ENCODE data around the gene ZNF217.
"Not testable (repeated sequence)": the region's sequence is repeated elsewhere in the genome, so short reads cannot be mapped to it uniquely, and the experiment has no call there.

The ZNF217 gene

DNA sequence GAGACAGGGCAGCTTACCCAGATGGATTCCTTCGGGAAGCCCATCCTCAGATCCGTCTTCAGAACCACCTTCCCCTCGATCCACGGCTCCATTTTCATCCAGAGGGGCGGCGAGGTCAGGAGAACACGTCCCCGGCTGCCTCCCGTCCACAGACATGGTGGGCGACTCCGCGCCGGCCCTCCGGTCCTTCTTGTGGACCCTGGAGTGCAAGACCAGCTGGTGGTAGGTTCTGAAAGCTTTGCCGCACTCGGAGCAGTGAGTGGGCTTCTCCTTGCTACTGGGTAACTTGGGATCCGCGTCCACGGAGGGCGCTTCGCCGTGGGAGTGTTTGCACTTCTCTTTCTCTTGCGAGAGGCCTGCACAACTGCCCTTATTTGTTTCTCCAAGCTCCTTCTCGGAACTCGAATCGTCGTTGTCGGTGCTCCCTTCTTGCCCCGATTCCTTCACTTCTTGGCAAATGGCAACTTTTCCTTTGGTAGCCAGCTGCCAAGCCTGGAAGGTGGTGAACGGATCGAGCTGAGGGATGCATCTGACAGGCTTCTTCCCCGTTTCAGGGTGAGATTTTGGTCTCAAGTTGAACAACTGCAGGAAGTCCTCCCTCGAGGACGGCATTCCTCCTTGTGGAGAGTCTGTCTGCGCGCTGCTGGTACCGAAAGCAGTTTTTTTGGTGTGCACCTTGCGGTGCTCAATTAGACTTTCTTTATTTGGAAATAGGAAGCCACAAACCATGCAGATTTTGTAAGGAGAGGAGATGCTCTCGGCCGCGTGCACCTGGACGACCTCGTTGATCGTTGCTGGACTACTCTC, 12.0 kb downstream of the ZNF217 start:
- DNase-seq, result no peak

DNA sequence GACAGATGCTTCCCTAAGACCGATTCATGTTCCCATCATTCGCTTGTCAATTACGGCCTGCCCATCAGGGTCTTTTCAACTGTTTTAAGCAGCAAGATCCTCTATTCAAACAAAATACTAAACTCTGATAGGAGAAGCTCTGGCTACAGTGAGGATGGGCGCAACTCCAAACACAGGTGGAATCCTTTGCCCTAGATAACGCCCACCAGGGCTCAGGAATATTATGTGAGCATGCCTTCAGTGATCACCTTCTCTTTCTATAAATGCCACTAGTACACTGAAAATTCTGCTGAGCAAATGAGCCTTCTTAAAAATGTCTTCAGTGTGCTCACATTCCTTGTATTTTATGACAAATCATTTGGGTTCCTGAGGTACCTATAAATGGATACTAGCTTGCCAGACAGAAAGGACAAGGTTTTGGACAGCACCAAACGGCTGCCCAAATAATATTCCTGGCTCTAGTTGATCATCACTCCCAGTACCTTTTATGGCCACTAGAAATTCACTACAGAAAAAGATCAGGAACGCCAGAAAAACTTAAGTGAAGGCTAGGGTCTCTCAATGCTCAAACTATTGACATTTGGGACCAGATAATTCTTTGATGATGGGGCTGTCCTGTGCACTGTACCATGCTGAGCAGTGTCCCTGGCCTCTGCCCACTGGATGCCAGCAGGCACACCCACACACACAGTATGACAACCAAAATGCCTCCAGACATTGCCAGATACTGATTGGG, 13.1 kb downstream of the ZNF217 start:
- DNase-seq, result no peak

DNA sequence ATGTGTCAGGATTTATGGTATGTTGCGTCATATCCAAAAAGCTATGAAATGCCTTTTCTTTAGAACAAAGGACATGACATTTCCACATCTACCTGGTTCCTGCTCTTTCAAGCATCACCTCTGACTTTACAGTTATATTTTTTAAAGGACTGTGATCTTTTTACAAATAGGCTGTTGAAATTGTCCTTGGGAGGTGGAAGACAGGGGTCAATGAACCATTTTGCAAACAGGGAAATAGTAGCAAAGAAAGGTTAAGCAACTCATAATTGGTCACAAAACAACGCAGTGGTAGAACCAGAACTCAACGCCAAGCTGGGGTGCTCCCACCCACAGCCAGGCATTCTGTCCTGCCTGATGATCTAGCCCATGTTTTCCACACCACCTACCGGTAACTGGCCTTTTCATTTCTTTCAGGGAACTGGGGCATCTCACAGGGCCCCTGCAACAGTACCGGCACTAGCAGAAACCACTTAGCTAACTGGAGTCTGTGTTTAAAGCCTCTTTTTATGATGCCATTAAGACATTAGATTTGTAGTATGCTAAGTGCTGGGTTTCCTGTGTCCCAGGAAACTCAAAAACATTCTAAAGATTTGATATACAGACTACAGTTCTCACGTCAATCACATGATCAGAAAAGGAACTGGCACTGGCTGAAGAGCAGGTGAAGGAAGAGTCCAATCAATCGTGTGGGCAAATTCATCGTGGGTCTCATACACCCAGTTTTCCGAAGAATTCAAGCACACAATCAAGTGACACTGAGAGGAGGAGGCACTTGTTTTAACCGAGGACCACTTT, 13.9 kb downstream of the ZNF217 start:
- DNase-seq, result no peak

DNA sequence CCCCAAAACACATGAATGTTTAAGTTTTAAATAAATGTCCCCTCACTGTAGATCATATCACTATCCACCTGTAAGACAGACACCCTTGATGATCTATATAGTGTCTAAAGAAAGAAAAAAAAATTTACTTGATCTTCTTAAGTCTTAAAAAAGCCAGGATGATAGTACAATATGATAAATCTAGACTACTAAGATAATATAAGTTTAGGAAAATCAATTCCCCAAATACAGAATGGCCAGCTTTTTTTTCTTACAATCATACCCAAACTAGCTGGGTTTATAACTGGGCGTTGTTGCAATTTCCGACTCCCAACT, 14.4 kb downstream of the ZNF217 start:
- no peak for DNase-seq

DNA sequence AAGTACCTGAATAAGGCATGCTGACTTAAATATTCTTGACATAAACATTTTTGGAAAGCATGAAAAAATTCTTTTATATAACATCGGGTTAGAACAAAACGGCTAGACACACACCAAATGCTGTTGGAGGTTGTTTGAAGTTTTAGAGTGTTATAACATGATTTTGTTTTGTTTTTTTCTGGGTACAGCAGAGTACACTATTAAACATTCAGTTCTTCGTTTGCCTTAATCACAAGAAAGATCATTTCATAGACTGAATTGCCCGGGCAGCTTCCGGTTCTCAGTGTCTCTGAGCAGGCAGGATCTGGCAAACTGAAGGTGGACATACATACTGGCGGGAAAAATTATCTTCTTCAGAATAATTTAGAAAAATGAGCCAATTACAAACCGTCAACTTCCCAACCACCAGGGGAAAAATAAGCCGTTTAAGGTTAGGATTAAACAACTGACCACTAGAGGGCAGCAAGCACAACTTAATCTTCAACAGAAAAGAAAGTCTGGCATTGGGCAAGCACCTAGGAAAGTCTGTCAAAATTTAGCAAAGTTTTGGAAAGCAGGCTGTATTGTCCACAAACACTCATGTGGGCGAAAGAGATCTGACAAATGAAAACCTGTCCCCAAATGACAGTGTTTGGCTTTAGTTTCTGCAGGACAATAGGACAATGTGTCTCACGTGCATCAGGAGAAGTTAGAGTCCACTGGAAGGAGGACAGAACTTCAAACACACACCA, 15.0 kb downstream of the ZNF217 start:
- no peak for DNase-seq

DNA sequence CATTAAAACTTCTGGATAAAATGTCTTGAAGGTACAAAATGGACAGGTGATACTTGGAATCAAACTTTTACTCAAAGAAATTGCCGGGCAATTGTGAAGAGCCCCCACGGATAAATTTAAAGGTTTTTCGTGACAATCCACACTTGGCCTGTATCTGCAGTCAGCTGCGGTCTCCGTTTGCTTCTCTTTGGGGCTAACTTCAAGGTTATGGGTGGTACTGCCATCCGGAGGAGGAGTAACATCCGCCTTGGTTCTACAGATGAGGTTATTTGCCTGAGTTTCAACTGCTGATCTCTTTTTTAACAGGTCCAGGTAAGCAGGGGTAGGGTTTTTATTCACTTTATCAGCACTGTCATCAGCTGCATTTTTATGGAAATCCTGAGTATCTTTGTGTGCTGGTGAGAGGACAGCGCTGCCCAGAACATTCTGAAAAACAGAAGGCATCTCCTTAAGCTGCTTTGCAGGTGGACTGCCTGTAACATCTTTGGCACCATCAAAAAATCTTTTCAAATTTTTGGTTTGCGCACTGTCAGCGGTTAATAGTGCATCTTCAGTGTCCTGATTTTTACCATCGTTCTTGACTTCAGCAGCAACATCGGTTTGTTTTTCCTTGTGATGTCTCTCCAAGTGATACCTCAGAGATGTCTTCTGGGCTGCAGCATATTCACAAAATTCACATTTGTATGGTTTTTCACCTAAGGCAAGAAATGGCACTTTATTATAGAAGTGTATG, 16.9 kb downstream of the ZNF217 start:
- DNase-seq, result no peak

DNA sequence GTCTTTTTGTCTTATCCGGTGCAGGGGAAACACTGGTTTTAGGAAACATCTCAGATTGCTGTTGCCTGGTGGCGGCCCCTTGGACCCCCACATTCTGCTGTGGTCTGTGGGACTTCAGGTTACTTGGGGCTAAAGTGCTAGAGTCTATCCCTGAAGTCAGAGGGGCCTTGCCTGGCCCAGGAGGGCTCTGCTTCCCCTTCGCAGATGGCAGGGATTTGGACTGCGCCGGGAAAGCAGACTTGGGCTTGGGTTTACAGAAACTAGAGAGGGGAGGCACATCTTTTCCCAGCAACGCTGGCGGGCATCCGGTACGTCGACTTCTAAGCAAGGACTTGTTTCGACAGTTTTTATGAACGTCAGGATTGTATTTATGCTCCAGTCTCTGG, 17.5 kb downstream of the ZNF217 start:
- no peak for DNase-seq

DNA sequence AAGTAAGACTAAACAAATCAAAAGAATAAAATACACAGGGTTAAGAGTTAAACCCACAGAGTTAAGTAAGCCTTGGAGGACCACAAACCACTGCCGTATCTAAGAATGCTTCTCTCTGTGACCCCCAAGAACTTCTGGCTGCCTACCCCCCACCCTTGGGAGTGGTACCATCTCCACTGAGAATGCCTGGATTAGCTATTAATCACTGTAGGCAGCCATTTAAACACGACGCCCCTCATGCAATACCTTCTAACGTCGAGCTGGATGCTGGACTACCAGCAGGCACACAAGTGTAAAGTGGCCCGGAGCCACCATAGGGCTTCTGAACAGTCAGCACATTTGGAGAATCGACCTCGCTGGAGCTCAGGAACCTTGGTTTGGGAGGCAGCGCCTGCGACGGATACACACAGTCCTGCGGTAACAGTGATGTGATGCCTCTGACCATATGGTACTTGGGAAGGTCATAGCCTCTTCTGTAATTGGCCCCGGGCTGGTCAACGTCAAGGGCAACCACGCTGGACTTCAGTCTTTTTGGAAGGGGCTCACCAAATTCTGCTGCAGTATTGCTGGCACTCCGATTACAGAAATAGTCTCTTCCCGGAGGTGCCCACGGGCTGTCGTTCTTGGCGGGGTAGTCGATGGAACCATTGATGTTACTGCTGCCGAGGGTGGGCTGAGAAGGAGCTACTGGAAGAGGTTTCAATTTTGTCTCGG, 18.0 kb downstream of the ZNF217 start:
- DNase-seq, result no peak

DNA sequence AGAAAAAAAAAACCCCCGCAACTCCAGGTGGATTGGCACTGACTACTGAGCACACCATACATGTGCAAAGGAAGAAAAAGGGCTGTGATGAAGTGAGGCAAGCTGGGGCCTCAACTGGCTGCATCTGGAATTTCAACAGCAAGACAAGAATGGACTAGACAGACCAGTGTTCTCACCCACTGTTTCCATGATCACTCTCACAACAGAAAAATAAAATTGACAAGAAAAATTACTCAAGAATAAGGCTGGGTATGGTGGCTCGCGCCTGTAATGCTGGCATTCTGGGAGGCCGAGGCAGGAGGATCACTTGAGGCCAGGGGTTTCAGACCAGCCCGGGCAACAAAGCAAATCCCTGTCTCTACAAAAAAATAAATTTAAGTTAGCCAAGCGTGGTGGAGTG, 18.8 kb downstream of the ZNF217 start:
- DNase-seq, result no peak

DNA sequence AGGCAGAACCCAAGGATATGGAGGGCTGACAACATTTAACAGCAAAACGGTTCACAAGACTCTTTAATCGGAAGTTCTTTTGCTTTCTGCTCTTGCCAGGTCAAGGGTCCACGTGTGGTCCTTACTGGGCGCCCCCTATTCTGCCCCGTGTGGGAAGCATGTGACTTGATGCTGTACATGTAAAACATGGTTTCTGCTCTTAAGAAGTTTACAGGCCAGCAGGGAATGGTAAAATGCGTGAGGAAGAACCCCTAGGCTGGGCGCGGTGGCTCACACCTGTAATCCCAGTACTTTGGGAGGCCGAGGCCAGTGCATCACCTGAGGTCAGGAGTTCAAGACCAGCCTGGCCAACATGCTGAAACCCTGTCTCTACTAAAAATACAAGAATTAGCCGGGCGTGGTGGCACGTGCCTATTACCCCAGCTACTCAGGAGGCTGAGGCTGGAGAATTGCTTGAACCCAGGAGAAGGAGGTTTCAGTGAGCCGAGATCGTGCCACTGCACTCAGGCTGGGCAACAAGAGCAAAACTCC, 19.3 kb downstream of the ZNF217 start:
- DNase-seq, result no peak

DNA sequence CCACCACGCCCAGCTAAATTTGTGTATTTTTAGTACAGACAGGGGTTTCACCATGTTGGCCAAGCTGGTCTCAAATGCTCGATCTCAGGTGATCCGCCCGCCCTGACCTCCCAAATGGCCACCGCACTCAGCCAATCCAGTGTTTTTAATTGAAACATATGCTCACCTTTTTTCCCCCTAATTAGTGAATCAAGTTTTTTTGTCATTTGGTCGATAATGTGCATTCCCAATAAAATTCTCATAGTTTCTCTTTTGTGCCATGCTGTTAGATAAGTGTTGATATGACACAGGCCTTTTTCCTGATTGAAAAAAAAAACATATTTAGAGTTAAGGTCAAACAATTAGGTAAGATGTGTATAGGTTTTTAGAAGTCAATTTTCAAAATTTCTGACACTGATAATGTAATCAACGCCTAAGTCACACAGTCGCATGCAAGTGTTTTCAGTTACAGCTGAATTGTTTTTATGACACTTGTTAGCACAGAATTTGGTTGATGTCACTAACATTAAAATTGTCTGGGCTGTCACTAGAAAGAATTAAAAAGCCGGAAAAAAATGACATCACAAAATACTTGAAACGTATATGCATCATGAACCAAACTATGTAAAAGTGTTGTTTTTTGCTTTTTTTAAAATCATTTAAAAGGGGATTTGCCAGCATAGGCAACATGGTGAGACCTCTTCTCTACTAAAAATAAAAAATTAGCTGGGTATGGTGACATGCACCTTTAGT, 21.9 kb downstream of the ZNF217 start:
- no peak for DNase-seq

DNA sequence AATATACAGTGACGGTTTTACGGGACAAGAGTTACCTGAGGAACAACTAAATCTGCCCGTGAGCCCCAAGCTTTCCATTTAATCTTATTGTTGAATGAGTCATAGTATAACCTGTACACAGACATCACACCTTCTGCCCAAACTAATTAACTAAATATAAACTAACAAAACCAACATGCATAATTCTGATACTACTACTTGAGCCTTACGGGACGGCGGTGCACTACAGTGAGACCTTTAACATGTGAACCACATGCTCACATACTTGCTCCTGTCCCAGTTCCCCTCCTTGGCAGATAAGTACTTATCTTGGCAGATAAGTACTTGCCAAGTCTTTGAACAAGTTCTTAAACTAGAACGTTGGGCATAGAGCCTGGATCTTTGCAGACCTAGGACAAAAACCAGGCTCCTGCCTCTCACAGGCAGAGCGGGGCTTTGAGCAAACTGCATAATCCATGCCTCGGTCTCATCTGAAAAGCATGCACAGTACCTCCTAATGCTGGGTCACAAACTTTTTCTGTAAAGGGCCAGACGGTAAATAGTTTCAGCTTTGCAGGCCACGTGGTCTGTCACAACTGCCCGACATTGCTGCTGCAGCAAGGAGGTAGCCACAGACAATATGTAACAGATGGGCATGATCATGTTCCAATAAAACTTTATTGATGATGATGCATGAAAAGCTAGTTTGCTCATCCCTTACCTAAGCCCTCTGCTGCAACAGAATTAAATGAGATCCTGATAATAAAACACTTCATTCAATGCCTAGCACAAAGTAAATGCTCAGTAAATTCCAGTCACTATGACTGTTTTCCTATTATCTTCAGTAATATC, 23.0 kb downstream of the ZNF217 start:
- DNase-seq, result no peak

DNA sequence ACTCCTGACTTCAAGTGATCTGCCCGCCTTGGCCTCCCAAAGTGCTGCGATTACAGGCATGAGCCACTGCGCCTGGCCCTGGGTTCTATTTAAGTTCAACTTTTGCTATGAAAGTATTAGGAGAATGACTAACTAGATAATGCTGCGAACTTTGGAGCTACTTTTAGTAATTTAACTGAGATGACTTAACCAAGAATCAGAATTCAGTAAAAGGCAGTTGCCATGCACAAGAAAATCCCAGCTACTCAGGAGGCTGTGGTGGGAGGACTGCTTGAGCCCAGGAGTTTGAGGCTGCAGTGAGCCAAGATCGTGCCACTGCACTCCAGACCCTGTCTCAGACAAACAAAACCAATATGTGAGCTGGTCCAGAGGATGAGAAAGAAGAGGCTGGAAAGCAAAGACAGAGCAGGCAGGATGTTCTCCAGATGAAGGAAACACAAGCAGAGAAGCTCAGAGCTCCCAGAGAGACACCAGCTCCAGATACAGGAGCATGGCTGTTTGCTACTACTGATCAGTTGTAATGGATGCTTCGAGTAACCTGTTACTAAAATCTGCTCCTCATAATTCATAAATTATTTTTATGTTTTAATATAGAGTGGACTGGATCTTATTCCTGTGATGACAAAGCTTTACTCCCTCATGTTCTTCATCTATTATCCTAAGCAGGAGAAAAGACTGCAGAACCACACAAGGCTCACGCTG, 23.9 kb downstream of the ZNF217 start:
- no peak for DNase-seq

DNA sequence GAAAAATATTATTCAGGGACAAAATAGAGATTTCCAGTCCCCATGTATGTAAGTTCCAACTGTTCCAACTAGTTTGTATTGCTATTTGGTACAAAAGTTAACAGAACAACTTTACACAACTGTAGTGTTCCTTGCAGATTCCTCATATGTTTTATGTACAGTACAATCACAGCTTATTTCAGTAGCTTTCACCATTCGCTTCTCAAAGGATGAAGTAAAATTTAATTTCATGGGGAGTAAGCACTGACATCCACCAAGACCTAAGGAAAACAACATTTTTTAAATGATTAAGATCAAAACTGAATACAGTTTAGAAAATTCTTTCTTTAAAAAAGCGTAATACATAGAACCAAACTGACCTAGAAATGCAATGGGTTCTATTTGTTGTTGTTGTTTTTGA, 24.6 kb downstream of the ZNF217 start:
- no peak for DNase-seq

DNA sequence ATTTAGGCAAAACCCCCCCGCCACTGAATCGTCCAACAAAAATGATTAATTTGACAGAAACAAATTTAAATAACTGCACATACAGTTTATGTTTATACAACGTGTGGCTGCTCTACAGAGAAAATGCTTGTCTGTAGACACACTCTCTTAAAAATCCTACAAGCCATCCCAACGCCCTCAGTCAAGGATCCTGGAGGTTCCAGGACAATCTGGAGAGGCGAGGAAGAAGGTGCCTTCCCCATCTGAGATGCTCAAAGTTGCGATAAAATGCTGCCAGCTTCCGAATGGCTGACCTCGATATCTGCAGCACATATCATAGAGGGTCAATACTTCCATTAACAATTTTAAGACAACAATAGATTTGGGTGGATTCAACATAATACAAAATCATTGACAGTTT, 25.3 kb downstream of the ZNF217 start:
- no peak for DNase-seq

DNA sequence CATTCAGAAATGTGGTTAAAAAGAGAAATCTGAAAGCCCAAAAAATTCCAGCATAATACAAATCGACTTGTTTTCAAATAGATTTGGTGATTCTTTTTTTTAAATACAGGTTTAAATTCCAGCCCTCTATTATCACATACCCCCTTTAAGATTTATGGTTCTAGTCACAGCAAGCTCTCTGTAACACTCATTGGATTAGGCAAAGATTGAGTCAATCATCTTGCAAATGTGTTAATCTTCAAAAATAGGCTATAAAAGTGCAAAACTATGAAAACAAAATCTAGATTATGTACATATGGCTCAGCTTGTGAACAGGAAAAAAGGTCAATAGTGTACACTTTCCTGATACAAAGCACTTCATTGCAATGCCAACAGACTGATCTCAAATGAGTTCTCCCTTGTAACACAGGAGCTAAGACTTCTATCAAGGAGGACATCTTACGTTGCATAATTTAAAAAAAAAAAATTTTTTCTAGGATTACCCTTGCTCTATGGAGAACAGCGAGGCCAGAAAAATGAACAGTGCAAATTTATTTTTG, 26.2 kb downstream of the ZNF217 start:
- no peak for DNase-seq

DNA sequence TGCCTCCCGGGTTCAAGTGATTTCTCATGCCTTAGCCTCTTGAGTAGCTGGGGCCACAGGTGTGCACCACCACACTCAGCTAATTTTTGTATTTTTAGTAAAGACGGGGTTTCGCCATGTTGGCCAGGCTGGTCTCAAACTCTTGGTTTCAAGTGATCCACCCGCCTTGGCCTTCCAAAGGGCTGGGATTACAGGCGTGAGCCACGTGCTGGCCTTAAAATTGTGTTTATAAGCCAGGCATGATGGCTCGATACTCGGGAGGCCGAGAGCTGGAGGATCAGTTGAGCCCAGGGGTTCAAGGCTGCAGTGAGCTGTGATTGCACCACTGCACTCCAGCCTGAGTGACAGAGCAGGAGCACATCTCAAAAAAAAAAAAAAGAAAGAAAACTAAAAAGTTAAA, 27.0 kb downstream of the ZNF217 start:
- not testable (repeated sequence) for DNase-seq

DNA sequence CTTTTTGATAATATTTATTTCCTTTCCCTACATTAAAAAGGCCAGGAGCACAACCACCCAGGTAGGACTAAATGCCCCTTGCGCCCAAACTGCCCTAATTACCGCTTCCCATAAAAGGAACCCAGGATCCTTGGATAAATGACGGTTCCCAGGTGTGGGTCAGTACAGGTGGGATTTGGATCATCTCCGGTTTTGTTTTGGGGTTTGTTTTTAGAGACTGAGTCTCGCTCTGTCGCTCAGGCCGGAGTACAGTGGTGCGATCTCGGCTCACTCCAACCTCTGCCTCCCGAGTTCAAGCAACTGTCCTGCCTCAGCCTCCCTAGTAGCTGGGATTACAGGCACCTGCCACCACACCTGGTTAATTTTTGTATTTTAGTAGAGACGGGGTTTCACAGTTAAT, 28.4 kb downstream of the ZNF217 start:
- no peak for DNase-seq
